Ishikawa (cell line): ENCODE data around the gene AKNAD1.

Experiments
- CEBPB ChIP-seq: IDR thresholded peaks from 2 replicates; pipeline ENCODE4 v1.6.1; 2012
- CREB1 ChIP-seq: IDR thresholded peaks from 2 replicates; pipeline ENCODE4 v1.6.1; 2012; ENCODE audit warnings: low read depth
- EGR1 ChIP-seq: IDR thresholded peaks from 2 replicates; pipeline ENCODE4 v1.6.1; 2012
- EP300 ChIP-seq: IDR thresholded peaks from 2 replicates; pipeline ENCODE4 v1.6.1; 2012; ENCODE audit warnings: borderline replicate concordance
- FOXM1 ChIP-seq: IDR thresholded peaks from 2 replicates; pipeline ENCODE4 v1.6.1; 2012; ENCODE audit warnings: low read depth, borderline replicate concordance
- NFIC ChIP-seq: IDR thresholded peaks from 2 replicates; pipeline ENCODE4 v1.6.1; 2012
- RAD21 ChIP-seq: IDR thresholded peaks from 2 replicates; pipeline ENCODE4 v1.6.1; 2012; ENCODE audit warnings: low read depth
- TAF1 ChIP-seq: IDR thresholded peaks from 2 replicates; pipeline ENCODE4 v1.6.1; 2012; ENCODE audit warnings: low read depth, mild to moderate bottlenecking
- TCF12 ChIP-seq: IDR thresholded peaks from 2 replicates; pipeline ENCODE4 v1.6.1; 2012; ENCODE audit warnings: low read depth
- TEAD4 ChIP-seq: IDR thresholded peaks from 2 replicates; pipeline ENCODE4 v1.6.1; 2012
- YY1 ChIP-seq: IDR thresholded peaks from 2 replicates; pipeline ENCODE4 v1.6.1; 2012; ENCODE audit warnings: low read depth
- ZBTB7A ChIP-seq: IDR thresholded peaks from 2 replicates; pipeline ENCODE4 v1.6.1; 2012; ENCODE audit warnings: low read depth
- TF ChIP-seq, protein P1 (sequence below): IDR thresholded peaks from 2 replicates; pipeline ENCODE4 v1.6.1; 2012
- TF ChIP-seq, protein P2 (sequence below): IDR thresholded peaks from 2 replicates; pipeline ENCODE4 v1.6.1; 2012
- TF ChIP-seq, protein P3 (sequence below): IDR thresholded peaks from 2 replicates; pipeline ENCODE4 v1.6.1; 2012; ENCODE audit warnings: low read depth, mild to moderate bottlenecking

The AKNAD1 gene

DNA sequence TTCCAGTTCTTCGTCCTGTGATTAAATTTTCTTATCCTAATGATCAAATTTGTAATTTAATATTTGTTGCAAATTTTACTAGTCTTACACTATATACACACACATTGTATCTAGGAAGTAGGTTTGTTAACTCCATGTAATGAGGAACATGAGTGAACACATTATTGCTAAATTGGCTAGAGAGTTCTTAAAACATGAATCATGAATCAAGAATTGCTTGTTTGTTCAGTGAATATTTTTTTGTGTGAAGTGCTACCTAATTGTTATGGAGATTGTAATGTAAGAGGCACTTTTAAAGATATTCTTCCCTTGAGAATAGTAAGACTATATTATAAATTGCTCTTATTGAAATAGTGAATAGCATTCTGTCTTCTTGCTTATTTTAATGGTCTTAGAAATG, 24.5 kb upstream of the AKNAD1 start:
- no peak for TF ChIP-seq EP300
- no peak for TF ChIP-seq RAD21
- no peak for TF ChIP-seq TCF12

DNA sequence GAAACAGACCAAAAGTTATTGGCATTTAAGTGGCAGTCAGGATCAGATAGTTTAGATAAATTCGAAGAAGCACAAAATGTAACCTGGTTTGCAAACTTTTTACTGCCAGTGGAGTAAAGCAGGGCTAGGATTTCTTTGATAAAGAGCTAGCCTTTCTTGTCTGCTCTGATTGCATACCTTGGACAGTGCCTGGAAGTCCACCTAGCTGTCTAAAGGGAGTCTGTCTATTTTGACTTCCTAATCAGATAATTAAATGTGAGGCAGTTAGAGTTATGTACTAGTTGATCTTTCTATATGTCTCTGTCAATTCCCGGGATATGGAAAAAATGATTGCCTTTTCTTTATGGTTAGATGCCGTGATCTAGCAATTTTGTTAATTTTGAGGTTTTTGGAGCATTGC, 24.0 kb upstream of the AKNAD1 start:
- TF ChIP-seq, protein P1, sequence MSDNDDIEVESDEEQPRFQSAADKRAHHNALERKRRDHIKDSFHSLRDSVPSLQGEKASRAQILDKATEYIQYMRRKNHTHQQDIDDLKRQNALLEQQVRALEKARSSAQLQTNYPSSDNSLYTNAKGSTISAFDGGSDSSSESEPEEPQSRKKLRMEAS, result no peak
- TF ChIP-seq, protein P2, sequence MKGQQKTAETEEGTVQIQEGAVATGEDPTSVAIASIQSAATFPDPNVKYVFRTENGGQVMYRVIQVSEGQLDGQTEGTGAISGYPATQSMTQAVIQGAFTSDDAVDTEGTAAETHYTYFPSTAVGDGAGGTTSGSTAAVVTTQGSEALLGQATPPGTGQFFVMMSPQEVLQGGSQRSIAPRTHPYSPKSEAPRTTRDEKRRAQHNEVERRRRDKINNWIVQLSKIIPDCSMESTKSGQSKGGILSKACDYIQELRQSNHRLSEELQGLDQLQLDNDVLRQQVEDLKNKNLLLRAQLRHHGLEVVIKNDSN, result no peak
- TF ChIP-seq RAD21, result no peak
- TF ChIP-seq YY1, result no peak
- TF ChIP-seq CREB1, result no peak
- TF ChIP-seq, protein P3, sequence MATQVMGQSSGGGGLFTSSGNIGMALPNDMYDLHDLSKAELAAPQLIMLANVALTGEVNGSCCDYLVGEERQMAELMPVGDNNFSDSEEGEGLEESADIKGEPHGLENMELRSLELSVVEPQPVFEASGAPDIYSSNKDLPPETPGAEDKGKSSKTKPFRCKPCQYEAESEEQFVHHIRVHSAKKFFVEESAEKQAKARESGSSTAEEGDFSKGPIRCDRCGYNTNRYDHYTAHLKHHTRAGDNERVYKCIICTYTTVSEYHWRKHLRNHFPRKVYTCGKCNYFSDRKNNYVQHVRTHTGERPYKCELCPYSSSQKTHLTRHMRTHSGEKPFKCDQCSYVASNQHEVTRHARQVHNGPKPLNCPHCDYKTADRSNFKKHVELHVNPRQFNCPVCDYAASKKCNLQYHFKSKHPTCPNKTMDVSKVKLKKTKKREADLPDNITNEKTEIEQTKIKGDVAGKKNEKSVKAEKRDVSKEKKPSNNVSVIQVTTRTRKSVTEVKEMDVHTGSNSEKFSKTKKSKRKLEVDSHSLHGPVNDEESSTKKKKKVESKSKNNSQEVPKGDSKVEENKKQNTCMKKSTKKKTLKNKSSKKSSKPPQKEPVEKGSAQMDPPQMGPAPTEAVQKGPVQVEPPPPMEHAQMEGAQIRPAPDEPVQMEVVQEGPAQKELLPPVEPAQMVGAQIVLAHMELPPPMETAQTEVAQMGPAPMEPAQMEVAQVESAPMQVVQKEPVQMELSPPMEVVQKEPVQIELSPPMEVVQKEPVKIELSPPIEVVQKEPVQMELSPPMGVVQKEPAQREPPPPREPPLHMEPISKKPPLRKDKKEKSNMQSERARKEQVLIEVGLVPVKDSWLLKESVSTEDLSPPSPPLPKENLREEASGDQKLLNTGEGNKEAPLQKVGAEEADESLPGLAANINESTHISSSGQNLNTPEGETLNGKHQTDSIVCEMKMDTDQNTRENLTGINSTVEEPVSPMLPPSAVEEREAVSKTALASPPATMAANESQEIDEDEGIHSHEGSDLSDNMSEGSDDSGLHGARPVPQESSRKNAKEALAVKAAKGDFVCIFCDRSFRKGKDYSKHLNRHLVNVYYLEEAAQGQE, result peak; percentile 84
- no peak for TF ChIP-seq EP300

DNA sequence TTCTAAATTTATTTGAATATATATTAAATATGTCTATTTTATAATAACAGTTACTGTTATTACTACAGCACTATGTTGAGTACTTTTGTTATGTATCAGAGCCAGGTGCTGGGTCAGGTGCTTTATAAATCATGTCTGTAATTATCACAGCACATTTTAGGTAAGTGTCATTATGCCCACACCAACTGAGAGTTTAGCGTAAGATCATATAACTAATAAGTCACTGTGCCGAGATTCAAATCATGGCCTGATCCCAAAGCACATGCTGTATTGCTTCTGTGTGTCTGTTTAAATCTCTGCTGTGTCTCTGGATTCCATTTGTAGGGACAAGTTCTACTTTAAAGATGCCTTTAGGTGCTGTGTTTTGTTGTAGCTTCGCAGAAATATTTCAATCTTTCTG, 21.8 kb upstream of the AKNAD1 start:
- TF ChIP-seq RAD21 (no peak), NFIC (no peak), CREB1 (no peak), YY1 (no peak), ZBTB7A (no peak), TCF12 (no peak), TAF1 (no peak), FOXM1 (no peak), CEBPB (no peak), TEAD4 (no peak), EP300 (no peak), EGR1 (no peak)
- TF ChIP-seq, protein P1, result no peak
- TF ChIP-seq, protein P2, result no peak
- TF ChIP-seq, protein P3, result no peak

DNA sequence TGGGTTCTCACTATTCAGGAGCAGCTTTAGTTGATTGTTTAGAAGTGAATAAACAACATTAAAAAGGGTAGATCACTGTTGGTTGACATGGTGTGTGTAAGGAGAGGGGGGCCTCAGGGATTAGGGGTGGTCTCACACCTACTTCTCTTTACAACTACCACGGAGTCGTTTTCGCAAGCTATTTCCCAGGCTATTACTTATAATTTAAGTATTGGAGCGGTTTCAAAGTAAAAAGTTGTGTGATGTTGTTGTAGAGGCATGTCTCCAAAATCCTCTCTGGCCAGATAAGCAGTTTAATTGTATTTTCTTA, 21.2 kb upstream of the AKNAD1 start:
- TF ChIP-seq NFIC (no peak), TEAD4 (no peak), RAD21 (no peak), CEBPB (no peak), TCF12 (no peak), YY1 (no peak), ZBTB7A (no peak), EP300 (no peak), CREB1 (no peak), TAF1 (no peak), EGR1 (no peak)
- TF ChIP-seq, protein P3, result no peak
- TF ChIP-seq, protein P2, result no peak
- TF ChIP-seq, protein P1, result no peak
